Adrenal gland (tissue), 12 donors: ENCODE data around the gene ZSCAN5B. TPM values are rescaled to one million over a fixed set of nuclear protein-coding genes. Genes with fewer than 3 reads are reported as not detected.
A peak's percentile ranks its signal among the peaks of the same experiment; 100 is the strongest.

Source experiments
- DNase-seq, 7 donors: peaks; one replicate each; pipeline ENCODE4 v3.0.0-alpha.2; 2019 to 2020
- H3K27ac ChIP-seq, 5 donors: fragments of 200-600 bp; sonication (generic) in 4 of 5; 1 replicate in 3 of 5; 2 replicates in 2 of 5; pipeline versions ENCODE4 v1.5.1 to v1.8.0; 2016 to 2020; ENCODE audit warnings: mild to moderate bottlenecking in 1 of 5
- H3K27me3 ChIP-seq: fragments of 200-600 bp; 2 replicates; pipeline ENCODE4 v1.8.0; 2021
- H3K36me3 ChIP-seq, 2 donors: fragments of 200-600 bp; replicated peaks in 1 of 2; 1 replicate in 1 of 2; 2 replicates in 1 of 2; pipeline versions ENCODE4 v1.5.1 to v1.8.0; 2018 to 2022
- H3K4me1 ChIP-seq, 2 donors: fragments of 200-600 bp; replicated peaks in 1 of 2; 1 replicate in 1 of 2; 2 replicates in 1 of 2; pipeline versions ENCODE4 v1.5.1 to v1.8.0; 2018 to 2021
- H3K4me3 ChIP-seq, 4 donors: fragments of 200-600 bp; sonication (generic) in 3 of 4; one replicate each; pipeline ENCODE4 v1.5.1; 2016 to 2018
- H3K9me3 ChIP-seq, 3 donors: fragments of 200-600 bp; sonication (generic) in 1 of 3; replicated peaks in 1 of 3; 1 replicate in 2 of 3; 2 replicates in 1 of 3; pipeline versions ENCODE4 v1.5.1 to v1.8.0; 2016 to 2021
- CTCF ChIP-seq, 6 experiments: fragments of 450-650 bp in 4 of 6; fragments of 200-600 bp in 2 of 6; sonication (generic) in 1 of 6; IDR thresholded peaks; 1 replicate in 5 of 6; 2 replicates in 1 of 6; pipeline versions ENCODE4 v1.5.1 to v1.8.0; 2016 to 2021; ENCODE audit warnings: antibody characterized with exemption in 6 of 6, mild to moderate bottlenecking in 2 of 6, moderate library complexity in 1 of 6
- POLR2A ChIP-seq, 2 donors: fragments of 450-650 bp; IDR thresholded peaks; one replicate each; pipeline ENCODE4 v1.6.1; 2017; ENCODE audit warnings: antibody characterized with exemption in 2 of 2, mild to moderate bottlenecking in 2 of 2, moderate library complexity in 1 of 2
- WGBS, 4 donors: extraction: QIAGEN DNeasy Blood & Tissue Kit in 2 of 4; methylation state at CpG; one replicate each; pipeline versions ENCODE4 v1.1.5 to v1.1.7; 2013 to 2017; 5-methylcytosine and 5-hydroxymethylcytosine counted together
- intact Hi-C, 2 donors: fragments of 100-400 bp; cut with DNase I; formaldehyde crosslinking; loops; one replicate each; pipeline versions ENCODE4 v1.14.1 to v1.15.0; 2022 to 2023
- polyA plus RNA-seq, 3 donors: library from polyadenylated mRNA; stranded (reverse); fragments of 200-250 nt in 2 of 3; fragments of 350-450 nt in 1 of 3; fragmentation: Illumina TruSeq in 1 of 3; extraction: RNeasy Lipid Tissue Mini Kit (QIAGEN cat#74804) in 1 of 3; gene quantifications; one replicate each; pipeline ENCODE4 v1.2.3, GENCODE V29; 2013 to 2014
- total RNA-seq, 9 donors: library from RNA; depleted of rRNA in 4 of 9; stranded (reverse); fragments of >200 nt in 4 of 9; fragments of 120-200 nt in 1 of 9; fragmentation: NEBNext Ultra II Directional in 1 of 9; extraction: Animal tissue kit (Norgen Biotek cat#: 25700) in 1 of 9; gene quantifications; one replicate each; pipeline versions ENCODE4 v1.1.0 to v1.2.4, GENCODE V29; 2013 to 2023
- donor health status: healthy with polysubstance abuse.
- donor health status: Bipolar disorder and iron deficiency.
- donor health status: DM: yes; HTN: yes; CAD: no.
- donor health status: DM: no; HTN: no; CAD: no.
- donor health status: DM: no; HTN: no; CAD: no.
- donor health status: DM: yes; HTN: yes; CAD: no.

The ZSCAN5B gene
- total and polyA plus RNA-seq, 12 donors = 0.09 to 0.19 (median 0.12) TPM; not detected in 8

GRCh38 chr19:56147307-56147706 lies 50.3 kb downstream of the ZSCAN5B start:
- Histone ChIP-seq H3K4me3 (no peak overlapping the region), H3K36me3 (peaks cover 0 to 5% of the 10 kb centered on the region in 2 donors), H3K27me3 (no peaks in the 10 kb centered on the region), H3K4me1 (peaks cover 6 to 17% of the 10 kb centered on the region in 2 donors), H3K9me3 (no peaks in the 10 kb centered on the region), H3K27ac (peak overlapping the region in 2 of 5 donors; percentile 44 to 72)
- TF ChIP-seq POLR2A (IDR thresholded peaks at IDR 0.05) = no peak
- TF ChIP-seq CTCF (IDR thresholded peaks at IDR 0.05) = no peak
- DNase-seq = peak in 6 of 7 donors; percentile 27 to 65 (median 56)
- intact Hi-C loops = no loop called here
- WGBS, 4 donors = 48 to 60% (median 54%) methylated on average over 9 to 22 of the region's 22 CpGs

GRCh38 chr19:56146904-56147303 lies 50.7 kb downstream of the ZSCAN5B start:
- intact Hi-C loops = no loop called here
- peak in 5 of 7 donors; percentile 47 to 62 (median 61) for DNase-seq
- Histone ChIP-seq H3K4me3 (no peak overlapping the region), H3K27ac (peak overlapping the region in 2 of 5 donors; percentile 44 to 72), H3K9me3 (no peaks in the 10 kb centered on the region), H3K27me3 (no peaks in the 10 kb centered on the region), H3K36me3 (peaks cover 0 to 5% of the 10 kb centered on the region in 2 donors), H3K4me1 (peaks cover 7 to 17% of the 10 kb centered on the region in 2 donors)
- 61 to 88% (median 70%) methylated on average over 11 to 31 of the region's 31 CpGs for WGBS, 4 donors
- TF ChIP-seq POLR2A (IDR thresholded peaks at IDR 0.05) = no peak
- no peak for TF ChIP-seq CTCF (IDR thresholded peaks at IDR 0.05)

- no peak for TF ChIP-seq POLR2A (IDR thresholded peaks at IDR 0.05)
- TF ChIP-seq CTCF (IDR thresholded peaks at IDR 0.05) = no peak
- H3K4me1 ChIP-seq = peaks cover 7 to 19% of the 10 kb centered on the region in 2 donors
- intact Hi-C loops = no loop called here
- no peaks in the 10 kb centered on the region for H3K27me3 ChIP-seq
- H3K4me3 ChIP-seq = no peak overlapping the region
- 81 to 95% (median 90%) methylated on average over 8 to 10 of the region's 10 CpGs for WGBS, 4 donors
- H3K9me3 ChIP-seq = no peaks in the 10 kb centered on the region
- no peak for DNase-seq
- H3K36me3 ChIP-seq = peaks cover 0 to 5% of the 10 kb centered on the region in 2 donors
- no peak overlapping the region for H3K27ac ChIP-seq
These were observed 51.9 kb downstream of the ZSCAN5B start for GRCh38 chr19:56145698-56146097.

- H3K4me1 ChIP-seq = peaks cover 7 to 19% of the 10 kb centered on the region in 2 donors
- WGBS, 4 donors = 84 to 96% (median 89%) methylated on average over 8 to 12 of the region's 12 CpGs
- DNase-seq = no peak
- TF ChIP-seq POLR2A (IDR thresholded peaks at IDR 0.05) = no peak
- TF ChIP-seq CTCF (IDR thresholded peaks at IDR 0.05) = no peak
- intact Hi-C loops = no loop called here
- no peaks in the 10 kb centered on the region for H3K9me3 ChIP-seq
- no peak overlapping the region for H3K4me3 ChIP-seq
- H3K27me3 ChIP-seq = no peaks in the 10 kb centered on the region
- peaks cover 0 to 5% of the 10 kb centered on the region in 2 donors for H3K36me3 ChIP-seq
- no peak overlapping the region for H3K27ac ChIP-seq
These were observed 52.8 kb downstream of the ZSCAN5B start for GRCh38 chr19:56144831-56145230.
